OCI-LY3 (cell line): Measurements from ENCODE around the gene FAM117B.

Source experiments
- H2AFZ ChIP-seq: fragments of 200-600, 300-600 bp; shearing (Covaris generic); 2 replicates; pipeline ENCODE4 v1.6.0; 2014; ENCODE audit warnings: antibody characterized with exemption, low read depth, low read length
- H3K27ac ChIP-seq: fragments of 200-600, 300-600 bp; sonication (generic); 2 replicates; pipeline ENCODE4 v1.5.1; 2014; ENCODE audit warnings: mild to moderate bottlenecking, low read length, moderate library complexity, mixed read lengths
- H3K27me3 ChIP-seq: fragments of 200-600, 300-600 bp; sonication (generic); 2 replicates; pipeline ENCODE4 v1.6.1; 2014; ENCODE audit warnings: low read depth, low read length, mixed read lengths
- H3K36me3 ChIP-seq: fragments of 200-600, 300-600 bp; sonication (generic); replicated peaks from 2 replicates; pipeline ENCODE3; 2014; ENCODE audit warnings: low read depth, low read length, mixed read lengths
- H3K4me1 ChIP-seq: fragments of 300-600, 200-600 bp; sonication (generic); 2 replicates; pipeline ENCODE4 v1.6.1; 2014; ENCODE audit warnings: low read length, mixed read lengths
- H3K4me2 ChIP-seq: fragments of 200-600, 300-600 bp; sonication (generic); 2 replicates; pipeline ENCODE4 v1.6.1; 2014; ENCODE audit warnings: low read length, mixed read lengths
- H3K4me3 ChIP-seq: fragments of 300-600, 200-600 bp; sonication (generic); 2 replicates; pipeline ENCODE4 v1.5.1; 2014; ENCODE audit warnings: antibody characterized with exemption, mild to moderate bottlenecking, low read length, moderate library complexity
- H3K79me2 ChIP-seq: fragments of 300-600, 200-600 bp; shearing (Covaris generic); 2 replicates; pipeline ENCODE4 v1.6.1; 2014; ENCODE audit warnings: mild to moderate bottlenecking, low read length, mixed read lengths
- H3K9ac ChIP-seq: fragments of 300-600, 200-600 bp; shearing (Covaris generic); 2 replicates; pipeline ENCODE4 v1.6.0; 2014; ENCODE audit warnings: mild to moderate bottlenecking, low read length, moderate library complexity
- H3K9me3 ChIP-seq: fragments of 200-600, 300-600 bp; shearing (Covaris generic); 2 replicates; pipeline ENCODE4 v1.6.1; 2014; ENCODE audit warnings: low read length, mixed read lengths; ENCODE audit not compliant: insufficient read depth
- H4K20me1 ChIP-seq: fragments of 200-600, 300-600 bp; sonication (generic); 2 replicates; pipeline ENCODE4 v1.6.1; 2016; ENCODE audit warnings: low read length, mixed read lengths; ENCODE audit not compliant: insufficient read depth
- EZH2phosphoT487 ChIP-seq: fragments of 200-600 bp; shearing (Covaris generic); IDR thresholded peaks from 2 replicates; pipeline ENCODE4 v1.6.1; 2018; ENCODE audit warnings: antibody characterized with exemption, mixed run types, low read depth
- TF ChIP-seq, protein P1 (sequence below): fragments of 200-600, 300-600 bp; sonication (generic); IDR thresholded peaks from 2 replicates; pipeline ENCODE4 v1.5.1; 2014; ENCODE audit warnings: antibody characterized with exemption, low read length, low read depth

The FAM117B gene

DNA sequence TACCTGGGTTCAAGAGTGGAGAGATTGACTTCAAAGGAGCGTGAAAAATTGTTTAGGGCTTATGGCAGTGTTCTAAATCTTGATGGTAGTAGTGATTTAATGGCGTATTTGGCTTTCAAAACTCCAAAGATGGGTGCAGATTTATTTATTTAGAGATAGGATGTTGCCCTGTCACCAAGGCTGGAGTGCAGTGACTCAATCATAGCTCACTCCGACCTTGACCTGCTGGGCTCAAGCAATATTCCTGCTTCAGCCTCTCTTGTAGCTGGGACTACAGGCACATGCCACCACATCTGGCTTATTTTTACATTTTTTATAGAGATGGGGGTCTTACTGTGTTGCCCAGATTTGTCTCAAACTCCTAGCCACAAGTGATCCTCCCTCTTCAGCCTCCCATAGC is 52.5 kb downstream of the FAM117B start:
- no peak overlapping the region for H3K27ac ChIP-seq
- no peak overlapping the region for H3K9ac ChIP-seq
- no peak overlapping the region for H2AFZ ChIP-seq
- TF ChIP-seq, protein P1, sequence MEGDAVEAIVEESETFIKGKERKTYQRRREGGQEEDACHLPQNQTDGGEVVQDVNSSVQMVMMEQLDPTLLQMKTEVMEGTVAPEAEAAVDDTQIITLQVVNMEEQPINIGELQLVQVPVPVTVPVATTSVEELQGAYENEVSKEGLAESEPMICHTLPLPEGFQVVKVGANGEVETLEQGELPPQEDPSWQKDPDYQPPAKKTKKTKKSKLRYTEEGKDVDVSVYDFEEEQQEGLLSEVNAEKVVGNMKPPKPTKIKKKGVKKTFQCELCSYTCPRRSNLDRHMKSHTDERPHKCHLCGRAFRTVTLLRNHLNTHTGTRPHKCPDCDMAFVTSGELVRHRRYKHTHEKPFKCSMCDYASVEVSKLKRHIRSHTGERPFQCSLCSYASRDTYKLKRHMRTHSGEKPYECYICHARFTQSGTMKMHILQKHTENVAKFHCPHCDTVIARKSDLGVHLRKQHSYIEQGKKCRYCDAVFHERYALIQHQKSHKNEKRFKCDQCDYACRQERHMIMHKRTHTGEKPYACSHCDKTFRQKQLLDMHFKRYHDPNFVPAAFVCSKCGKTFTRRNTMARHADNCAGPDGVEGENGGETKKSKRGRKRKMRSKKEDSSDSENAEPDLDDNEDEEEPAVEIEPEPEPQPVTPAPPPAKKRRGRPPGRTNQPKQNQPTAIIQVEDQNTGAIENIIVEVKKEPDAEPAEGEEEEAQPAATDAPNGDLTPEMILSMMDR, result no peak
- TF ChIP-seq EZH2phosphoT487, result no peak
- H3K27me3 ChIP-seq, result no peaks in the 10 kb centered on the region
- peaks cover 3% of the 10 kb centered on the region; the same call in 1 of the 2 replicates for H3K79me2 ChIP-seq
- no peaks in the 10 kb centered on the region for H3K4me1 ChIP-seq
- H3K4me2 ChIP-seq, result no peak overlapping the region
- H3K4me3 ChIP-seq, result no peak overlapping the region
- 0 out of 2 replicates have a peak, but pooled peaks cover 5% of the 10 kb centered on the region for H4K20me1 ChIP-seq
- no peaks in the 10 kb centered on the region for H3K36me3 ChIP-seq
- no peaks in the 10 kb centered on the region for H3K9me3 ChIP-seq

DNA sequence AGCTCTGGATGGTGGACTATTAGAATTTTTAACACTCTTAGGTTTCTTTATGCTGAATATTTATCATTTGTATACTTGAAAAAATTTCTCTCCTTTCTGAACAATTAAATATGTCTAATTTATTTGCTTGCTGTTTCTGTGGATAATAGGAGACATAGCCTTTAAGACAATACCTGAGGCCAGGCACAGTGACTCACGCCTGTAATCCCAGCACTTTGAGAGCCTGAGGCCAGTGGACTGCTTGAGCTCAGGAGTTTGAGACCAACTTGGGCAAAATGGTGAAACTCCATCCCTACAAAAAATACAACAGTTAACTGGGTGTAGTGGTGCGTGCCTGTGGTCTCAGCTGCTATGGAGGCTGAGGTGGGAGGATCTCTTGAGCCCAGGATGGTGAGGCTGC is 54.7 kb downstream of the FAM117B start:
- H4K20me1 ChIP-seq, result peaks cover 5% of the 10 kb centered on the region; the same call in 1 of the 2 replicates
- TF ChIP-seq, protein P1, result no peak
- TF ChIP-seq EZH2phosphoT487, result no peak
- no peak overlapping the region for H3K9ac ChIP-seq
- no peak overlapping the region for H3K27ac ChIP-seq
- H3K36me3 ChIP-seq, result no peaks in the 10 kb centered on the region
- no peaks in the 10 kb centered on the region for H3K27me3 ChIP-seq
- H2AFZ ChIP-seq, result no peak overlapping the region
- H3K79me2 ChIP-seq, result peaks cover 8% of the 10 kb centered on the region; the same call in 1 of the 2 replicates
- no peaks in the 10 kb centered on the region for H3K9me3 ChIP-seq
- H3K4me3 ChIP-seq, result no peak overlapping the region
- H3K4me2 ChIP-seq, result no peak overlapping the region
- H3K4me1 ChIP-seq, result no peaks in the 10 kb centered on the region

DNA sequence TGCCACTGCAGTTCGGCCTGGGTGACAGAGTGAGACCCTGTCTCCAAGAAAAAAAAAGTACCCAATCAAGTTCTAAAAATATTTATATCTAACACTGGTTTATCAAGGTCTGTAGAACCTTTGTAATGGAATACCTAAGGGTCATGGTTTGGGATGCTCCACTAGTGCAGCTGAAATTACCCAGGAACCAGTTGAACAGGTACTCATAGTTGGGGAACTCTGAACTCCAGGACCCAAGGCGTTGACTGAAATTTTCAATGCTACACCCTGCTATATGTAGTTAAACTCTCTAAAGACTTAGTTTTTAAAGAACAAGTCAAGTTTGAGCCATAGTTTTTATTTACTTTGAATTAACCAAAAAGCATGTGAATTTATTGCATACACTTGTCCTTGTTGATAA is 55.1 kb downstream of the FAM117B start:
- no peak overlapping the region for H2AFZ ChIP-seq
- H3K4me2 ChIP-seq, result no peak overlapping the region
- no peak overlapping the region for H3K4me3 ChIP-seq
- peaks cover 10% of the 10 kb centered on the region; the same call in 1 of the 2 replicates for H4K20me1 ChIP-seq
- peaks cover 12% of the 10 kb centered on the region; the same call in 1 of the 2 replicates for H3K79me2 ChIP-seq
- H3K27ac ChIP-seq, result no peak overlapping the region
- TF ChIP-seq, protein P1, result no peak
- no peak for TF ChIP-seq EZH2phosphoT487
- no peaks in the 10 kb centered on the region for H3K4me1 ChIP-seq
- H3K9me3 ChIP-seq, result no peaks in the 10 kb centered on the region
- H3K27me3 ChIP-seq, result no peaks in the 10 kb centered on the region
- no peaks in the 10 kb centered on the region for H3K36me3 ChIP-seq
- H3K9ac ChIP-seq, result no peak overlapping the region

DNA sequence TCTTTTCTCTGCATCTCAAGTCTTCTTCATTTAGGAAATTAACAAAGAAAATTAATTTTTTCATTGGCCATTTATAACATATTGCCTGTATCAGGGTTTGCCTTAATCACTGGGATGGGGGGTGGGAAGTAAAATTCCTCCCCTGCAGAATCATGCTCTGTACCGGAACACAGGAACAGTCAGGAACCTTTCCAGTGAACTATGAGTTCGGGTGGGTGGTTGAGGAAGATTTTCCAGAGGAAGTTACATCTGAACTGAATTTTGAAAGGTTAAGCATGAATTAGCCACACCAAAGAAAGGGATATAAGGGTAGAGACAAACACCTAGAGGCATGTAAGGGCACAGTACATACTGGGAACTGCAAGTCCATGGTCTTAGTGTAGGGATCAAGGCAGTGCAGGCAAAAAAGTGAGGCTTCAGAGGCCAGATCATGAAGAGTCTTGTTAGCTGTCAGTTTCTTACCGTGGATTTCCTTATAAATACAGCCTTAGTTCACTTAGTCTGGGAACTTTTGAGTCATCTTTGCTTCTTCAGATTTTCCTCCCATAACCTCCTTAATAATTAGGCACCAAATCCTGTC is 55.6 kb downstream of the FAM117B start:
- Histone ChIP-seq H3K79me2 (peaks cover 14% of the 10 kb centered on the region; the same call in 1 of the 2 replicates), H2AFZ (no peak overlapping the region), H4K20me1 (peaks cover 13% of the 10 kb centered on the region; the same call in 1 of the 2 replicates), H3K9me3 (no peaks in the 10 kb centered on the region), H3K36me3 (no peaks in the 10 kb centered on the region), H3K4me3 (no peak overlapping the region), H3K27ac (no peak overlapping the region), H3K27me3 (no peaks in the 10 kb centered on the region), H3K9ac (no peak overlapping the region), H3K4me1 (no peaks in the 10 kb centered on the region), H3K4me2 (no peak overlapping the region)
- TF ChIP-seq EZH2phosphoT487, result no peak
- TF ChIP-seq, protein P1, result no peak
